HepG2 (cell line): Measurements from ENCODE around the gene RAB34. TPM values are rescaled to one million over a fixed set of nuclear protein-coding genes. Genes with fewer than 3 reads are reported as not detected.

ENCODE experiments used
- ARNTL ChIP-seq: sonication (generic); formaldehyde crosslinking; IDR thresholded peaks from 2 replicates; pipeline ENCODE4 v1.4.0; 2020; ENCODE audit warnings: mild to moderate bottlenecking, missing genetic modification reagents
- CEBPG ChIP-seq: IDR thresholded peaks from 2 replicates; pipeline ENCODE4 v1.6.1; 2016
- CHD4 ChIP-seq: fragments of 200-600 bp; sonication (generic); IDR thresholded peaks from 2 replicates; pipeline ENCODE4 v1.7.0; 2017; ENCODE audit warnings: mild to moderate bottlenecking, low read length, borderline replicate concordance
- FLYWCH1 ChIP-seq: sonication (generic); formaldehyde crosslinking; IDR thresholded peaks from 2 replicates; pipeline ENCODE4 v1.8.1; 2023; ENCODE audit warnings: mild to moderate bottlenecking, missing genetic modification reagents
- GATAD1 ChIP-seq: IDR thresholded peaks from 2 replicates; pipeline ENCODE4 v1.6.1; 2016; ENCODE audit warnings: missing genetic modification reagents, missing compliant biosample characterization
- GLI4 ChIP-seq: sonication (generic); formaldehyde crosslinking; IDR thresholded peaks from 2 replicates; pipeline ENCODE4 v1.5.1; 2020; ENCODE audit warnings: missing genetic modification reagents, mild to moderate bottlenecking, moderate library complexity, borderline replicate concordance
- KLF15 ChIP-seq: sonication (generic); formaldehyde crosslinking; IDR thresholded peaks from 2 replicates; pipeline ENCODE4 v1.8.1; 2023; ENCODE audit warnings: borderline replicate concordance, mild to moderate bottlenecking, inconsistent platforms, missing genetic modification reagents, mixed read lengths
- MED1 ChIP-seq: sonication (generic); formaldehyde crosslinking; IDR thresholded peaks from 2 replicates; pipeline ENCODE4 v1.4.0; 2020; ENCODE audit warnings: missing genetic modification reagents
- RNF2 ChIP-seq: fragments of 450-650 bp; conservative IDR thresholded peaks from 2 replicates; pipeline ENCODE4 v1.6.1; 2016; ENCODE audit warnings: low read depth
- SMARCE1 ChIP-seq: fragments of 450-650 bp; IDR thresholded peaks from 2 replicates; pipeline ENCODE4 v1.6.1; 2017; ENCODE audit warnings: borderline replicate concordance
- SNRNP70 ChIP-seq: fragments of 200-400 bp; formaldehyde crosslinking; IDR thresholded peaks from 2 replicates; pipeline ENCODE4 v1.6.1; 2017; ENCODE audit warnings: mild to moderate bottlenecking, low read depth, low read length, moderate library complexity
- WIZ ChIP-seq: sonication (generic); formaldehyde crosslinking; IDR thresholded peaks from 2 replicates; pipeline ENCODE4 v1.5.1; 2020; ENCODE audit warnings: mild to moderate bottlenecking, missing genetic modification reagents
- ZNF124 ChIP-seq: sonication (generic); formaldehyde crosslinking; IDR thresholded peaks from 2 replicates; pipeline ENCODE4 v1.4.0; 2020; ENCODE audit warnings: missing genetic modification reagents
- ZNF382 ChIP-seq: sonication (generic); formaldehyde crosslinking; IDR thresholded peaks from 2 replicates; pipeline ENCODE4 v1.5.0; 2020; ENCODE audit warnings: missing genetic modification reagents, mild to moderate bottlenecking, borderline replicate concordance
- ZNF564 ChIP-seq: sonication (generic); formaldehyde crosslinking; IDR thresholded peaks from 2 replicates; pipeline ENCODE4 v1.8.1; 2023; ENCODE audit warnings: mild to moderate bottlenecking, missing genetic modification reagents
- ZNF775 ChIP-seq: sonication (generic); formaldehyde crosslinking; IDR thresholded peaks from 2 replicates; pipeline ENCODE4 v1.4.0; 2020; ENCODE audit warnings: missing genetic modification reagents, mild to moderate bottlenecking, moderate library complexity, borderline replicate concordance
- ZNF780A ChIP-seq: sonication (generic); formaldehyde crosslinking; IDR thresholded peaks from 2 replicates; pipeline ENCODE4 v1.8.0; 2022; ENCODE audit warnings: mild to moderate bottlenecking, missing genetic modification reagents, moderate library complexity
- polyA plus RNA-seq, 8 experiments: library from polyadenylated mRNA; depleted of rRNA in 3 of 8; stranded (reverse) in 7 of 8; unstranded in 1 of 8; fragments of >200 nt; fragmentation: Illumina TruSeq in 4 of 8; extraction: Trizol in 4 of 8; gene quantifications; 2 replicates each; pipeline versions ENCODE4 v1.2.1 to v1.2.3, GENCODE V29; 2011 to 2016; ENCODE audit warnings: low read depth in 4 of 8, missing spikeins in 1 of 8, mixed read lengths in 1 of 8; ENCODE audit not compliant: insufficient read depth in 1 of 8
- total RNA-seq, 5 experiments: library from RNA; depleted of rRNA; stranded (reverse); fragments of >200 nt; fragmentation: Illumina TruSeq; extraction: Trizol; gene quantifications; 2 replicates each; pipeline ENCODE4 v1.2.3, GENCODE V29; 2016; ENCODE audit warnings: low read depth in 1 of 5
- TF ChIP-seq, protein P1 (sequence below): sonication (generic); formaldehyde crosslinking; IDR thresholded peaks from 2 replicates; pipeline ENCODE4 v1.5.0; 2020; ENCODE audit warnings: mild to moderate bottlenecking, missing genetic modification reagents
- TF ChIP-seq, protein P2 (sequence below): sonication (generic); formaldehyde crosslinking; IDR thresholded peaks from 2 replicates; pipeline ENCODE4 v1.4.0; 2020; ENCODE audit warnings: mild to moderate bottlenecking, low read depth, missing genetic modification reagents
- TF ChIP-seq, protein P3 (sequence below): sonication (generic); formaldehyde crosslinking; IDR thresholded peaks from 2 replicates; pipeline ENCODE4 v1.5.0; 2020; ENCODE audit warnings: mild to moderate bottlenecking, missing genetic modification reagents
- TF ChIP-seq, protein P4 (sequence below), 2 experiments: sonication (generic) in 1 of 2; formaldehyde crosslinking in 1 of 2; IDR thresholded peaks; 2 replicates each; pipeline versions ENCODE4 v1.4.0 to v1.6.1; 2018 to 2020; ENCODE audit warnings: missing genetic modification reagents in 2 of 2, borderline replicate concordance in 1 of 2, low read depth in 1 of 2, mild to moderate bottlenecking in 1 of 2, missing biosample characterization in 1 of 2

Gene RAB34
- total and polyA plus RNA-seq, 2 of the 13 experiments (the other 11 are each of a cell fraction or from before 2014, with no cell fraction given) = 0.49 TPM; not detected in 1

DNA sequence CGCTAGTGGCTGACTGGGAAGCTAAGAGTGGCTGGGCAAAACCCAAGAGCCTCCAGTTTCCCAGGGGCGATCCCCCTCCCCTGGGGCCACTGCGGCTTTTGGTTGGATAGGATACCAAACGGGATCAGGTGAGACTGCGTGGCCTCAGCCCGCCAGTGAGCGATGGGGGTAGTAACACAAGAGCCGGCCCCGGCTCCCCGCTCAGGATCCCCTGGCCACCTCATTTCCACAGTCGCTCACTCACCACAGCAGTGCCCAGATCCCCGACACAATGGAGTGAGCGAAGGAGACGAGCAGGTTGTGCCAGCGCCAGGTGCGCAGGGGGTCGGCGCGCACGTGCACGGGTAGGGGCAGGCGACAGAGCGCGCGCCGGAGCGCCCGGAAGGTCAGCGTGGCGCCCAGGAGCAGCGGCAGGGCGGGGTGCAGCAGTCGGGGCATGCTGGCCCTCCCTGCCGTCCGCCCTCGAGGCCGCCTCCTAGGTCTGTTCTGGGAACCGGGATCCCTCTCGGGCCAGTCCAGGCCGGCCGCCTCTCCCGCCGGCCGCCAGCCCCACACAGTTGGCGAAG, 8.1 kb upstream of the RAB34 start (continued):
- peak; percentile 91; the same call in 1 of the 2 replicates for TF ChIP-seq GLI4 (CRISPR knock-in tag)
- 0 out of 2 replicates have a peak, but pooled peaks have one; percentile 6 for TF ChIP-seq CEBPG (CRISPR knock-in tag)
- TF ChIP-seq CHD4 = no peak
- TF ChIP-seq RNF2 = peak; percentile 48; the same call in 1 of the 2 replicates
- TF ChIP-seq ZNF382 (CRISPR knock-in tag) = no peak
- TF ChIP-seq ARNTL = no peak
- TF ChIP-seq SMARCE1 = no peak
- peak; percentile 33; the same call in 1 of the 2 replicates for TF ChIP-seq ZNF775
- no peak for TF ChIP-seq SNRNP70
- no peak for TF ChIP-seq ZNF780A (CRISPR knock-in tag)
- TF ChIP-seq FLYWCH1 (CRISPR knock-in tag) = no peak; the same call in 1 of the 2 replicates
- TF ChIP-seq ZNF124 (CRISPR knock-in tag) = no peak
- TF ChIP-seq, protein P1, sequence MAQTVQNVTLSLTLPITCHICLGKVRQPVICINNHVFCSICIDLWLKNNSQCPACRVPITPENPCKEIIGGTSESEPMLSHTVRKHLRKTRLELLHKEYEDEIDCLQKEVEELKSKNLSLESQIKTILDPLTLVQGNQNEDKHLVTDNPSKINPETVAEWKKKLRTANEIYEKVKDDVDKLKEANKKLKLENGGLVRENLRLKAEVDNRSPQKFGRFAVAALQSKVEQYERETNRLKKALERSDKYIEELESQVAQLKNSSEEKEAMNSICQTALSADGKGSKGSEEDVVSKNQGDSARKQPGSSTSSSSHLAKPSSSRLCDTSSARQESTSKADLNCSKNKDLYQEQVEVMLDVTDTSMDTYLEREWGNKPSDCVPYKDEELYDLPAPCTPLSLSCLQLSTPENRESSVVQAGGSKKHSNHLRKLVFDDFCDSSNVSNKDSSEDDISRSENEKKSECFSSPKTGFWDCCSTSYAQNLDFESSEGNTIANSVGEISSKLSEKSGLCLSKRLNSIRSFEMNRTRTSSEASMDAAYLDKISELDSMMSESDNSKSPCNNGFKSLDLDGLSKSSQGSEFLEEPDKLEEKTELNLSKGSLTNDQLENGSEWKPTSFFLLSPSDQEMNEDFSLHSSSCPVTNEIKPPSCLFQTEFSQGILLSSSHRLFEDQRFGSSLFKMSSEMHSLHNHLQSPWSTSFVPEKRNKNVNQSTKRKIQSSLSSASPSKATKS (CRISPR knock-in tag) = no peak
- TF ChIP-seq, protein P2, sequence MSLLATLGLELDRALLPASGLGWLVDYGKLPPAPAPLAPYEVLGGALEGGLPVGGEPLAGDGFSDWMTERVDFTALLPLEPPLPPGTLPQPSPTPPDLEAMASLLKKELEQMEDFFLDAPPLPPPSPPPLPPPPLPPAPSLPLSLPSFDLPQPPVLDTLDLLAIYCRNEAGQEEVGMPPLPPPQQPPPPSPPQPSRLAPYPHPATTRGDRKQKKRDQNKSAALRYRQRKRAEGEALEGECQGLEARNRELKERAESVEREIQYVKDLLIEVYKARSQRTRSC = no peak
- no peak for TF ChIP-seq KLF15 (CRISPR knock-in tag)
- TF ChIP-seq WIZ (CRISPR knock-in tag) = peak; percentile 34; the same call in 1 of the 2 replicates
- TF ChIP-seq, protein P3, sequence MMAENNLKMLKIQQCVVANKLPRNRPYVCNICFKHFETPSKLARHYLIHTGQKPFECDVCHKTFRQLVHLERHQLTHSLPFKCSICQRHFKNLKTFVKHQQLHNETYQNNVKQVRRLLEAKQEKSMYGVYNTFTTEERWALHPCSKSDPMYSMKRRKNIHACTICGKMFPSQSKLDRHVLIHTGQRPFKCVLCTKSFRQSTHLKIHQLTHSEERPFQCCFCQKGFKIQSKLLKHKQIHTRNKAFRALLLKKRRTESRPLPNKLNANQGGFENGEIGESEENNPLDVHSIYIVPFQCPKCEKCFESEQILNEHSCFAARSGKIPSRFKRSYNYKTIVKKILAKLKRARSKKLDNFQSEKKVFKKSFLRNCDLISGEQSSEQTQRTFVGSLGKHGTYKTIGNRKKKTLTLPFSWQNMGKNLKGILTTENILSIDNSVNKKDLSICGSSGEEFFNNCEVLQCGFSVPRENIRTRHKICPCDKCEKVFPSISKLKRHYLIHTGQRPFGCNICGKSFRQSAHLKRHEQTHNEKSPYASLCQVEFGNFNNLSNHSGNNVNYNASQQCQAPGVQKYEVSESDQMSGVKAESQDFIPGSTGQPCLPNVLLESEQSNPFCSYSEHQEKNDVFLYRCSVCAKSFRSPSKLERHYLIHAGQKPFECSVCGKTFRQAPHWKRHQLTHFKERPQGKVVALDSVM = peak; percentile 52; the same call in 1 of the 2 replicates
- no peak for TF ChIP-seq ZNF564 (CRISPR knock-in tag)
- TF ChIP-seq GATAD1 (CRISPR knock-in tag) = 0 out of 2 replicates have a peak, but pooled peaks have one; percentile 10
- TF ChIP-seq, protein P4, sequence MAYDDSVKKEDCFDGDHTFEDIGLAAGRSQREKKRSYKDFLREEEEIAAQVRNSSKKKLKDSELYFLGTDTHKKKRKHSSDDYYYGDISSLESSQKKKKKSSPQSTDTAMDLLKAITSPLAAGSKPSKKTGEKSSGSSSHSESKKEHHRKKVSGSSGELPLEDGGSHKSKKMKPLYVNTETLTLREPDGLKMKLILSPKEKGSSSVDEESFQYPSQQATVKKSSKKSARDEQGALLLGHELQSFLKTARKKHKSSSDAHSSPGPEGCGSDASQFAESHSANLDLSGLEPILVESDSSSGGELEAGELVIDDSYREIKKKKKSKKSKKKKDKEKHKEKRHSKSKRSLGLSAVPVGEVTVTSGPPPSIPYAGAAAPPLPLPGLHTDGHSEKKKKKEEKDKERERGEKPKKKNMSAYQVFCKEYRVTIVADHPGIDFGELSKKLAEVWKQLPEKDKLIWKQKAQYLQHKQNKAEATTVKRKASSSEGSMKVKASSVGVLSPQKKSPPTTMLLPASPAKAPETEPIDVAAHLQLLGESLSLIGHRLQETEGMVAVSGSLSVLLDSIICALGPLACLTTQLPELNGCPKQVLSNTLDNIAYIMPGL (CRISPR knock-in tag; IDR thresholded peaks at IDR 0.05; ENCODE audit: borderline replicate concordance in 1 of 2, low read depth in 1 of 2) = no peak
- peak; percentile 47 for TF ChIP-seq MED1 (CRISPR knock-in tag)
